HG03135 (cell line): ENCODE results near the gene TGM3.

Source experiments
- ATAC-seq: cut with Tn5 transposase; IDR thresholded peaks from one replicate; pipeline ENCODE4 v1.9.1; 2021; ENCODE audit warnings: mild to moderate bottlenecking, moderate library complexity; ENCODE audit not compliant: unreplicated experiment

TGM3 gene

GRCh38 chr20:2305029-2305428 lies 9.2 kb downstream of the TGM3 start:
- ATAC-seq, result no peak

GRCh38 chr20:2305479-2305878 lies 9.7 kb downstream of the TGM3 start:
- ATAC-seq, result no peak

DNA sequence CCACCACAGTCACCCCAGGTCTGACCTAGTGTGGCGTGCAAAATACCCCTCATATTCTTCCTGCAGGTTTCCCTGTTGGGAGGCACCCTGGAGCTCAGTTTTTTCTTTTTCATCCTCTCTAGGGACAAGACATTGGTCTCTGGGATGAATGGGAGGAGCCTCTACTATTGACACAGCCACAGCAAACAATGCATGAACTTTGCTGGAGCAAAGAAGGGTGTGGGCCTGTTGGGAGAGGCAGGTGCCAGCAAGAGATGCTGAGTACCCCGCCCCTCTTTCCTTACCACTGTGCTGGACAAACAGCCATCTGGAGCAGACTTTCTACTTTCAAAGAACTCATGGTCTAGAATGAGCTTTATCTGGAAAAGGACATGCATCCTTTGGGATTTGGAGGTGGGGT lies 10.1 kb downstream of the TGM3 start:
- ATAC-seq, result no peak

DNA sequence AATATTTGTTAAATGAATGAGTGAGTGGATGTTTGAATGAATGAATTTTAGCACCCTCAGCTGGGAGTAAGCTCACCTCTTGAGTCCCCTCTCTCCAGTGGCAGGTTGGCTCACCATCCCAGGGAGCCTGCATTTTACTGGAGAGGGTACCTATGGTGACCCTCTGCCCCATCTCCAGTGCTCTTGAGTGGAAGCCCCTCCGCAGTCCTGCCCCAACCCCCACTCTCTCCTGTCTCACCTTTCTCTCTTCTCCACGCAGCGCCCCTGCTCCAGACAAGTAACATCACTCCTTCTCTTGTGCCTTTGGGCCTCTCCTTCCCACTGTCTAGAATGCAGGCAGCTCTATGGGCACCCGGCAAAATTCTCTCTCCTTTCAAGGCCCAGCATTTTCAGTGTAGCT lies 11.3 kb downstream of the TGM3 start:
- ATAC-seq, result no peak

DNA sequence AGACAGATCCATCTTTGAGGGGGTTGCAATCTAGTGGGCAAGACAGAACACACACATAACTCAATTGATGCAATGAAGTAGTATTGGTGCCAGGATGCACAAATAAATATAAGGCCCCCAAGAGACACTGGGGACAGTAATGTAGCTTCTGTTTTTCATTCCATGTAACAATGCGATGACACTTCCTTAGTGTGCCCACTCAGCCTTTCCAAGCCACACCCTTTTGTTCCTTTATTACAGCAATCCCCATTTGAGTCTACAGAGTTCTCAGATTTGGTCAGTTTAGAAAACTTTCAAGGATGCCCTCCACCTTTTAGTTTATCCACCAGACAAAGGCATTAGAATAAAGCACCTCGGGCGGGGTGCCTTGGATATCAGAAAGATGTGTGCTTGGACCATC lies 15.5 kb downstream of the TGM3 start:
- ATAC-seq, result no peak

- ATAC-seq, result no peak
Observed at GRCh38 chr20:2312876-2313275, 17.1 kb downstream of the TGM3 start.

GRCh38 chr20:2313316-2313715 lies 17.5 kb downstream of the TGM3 start:
- no peak for ATAC-seq

- ATAC-seq, result no peak
Observed at GRCh38 chr20:2314759-2315439, 19.1 kb downstream of the TGM3 start.

DNA sequence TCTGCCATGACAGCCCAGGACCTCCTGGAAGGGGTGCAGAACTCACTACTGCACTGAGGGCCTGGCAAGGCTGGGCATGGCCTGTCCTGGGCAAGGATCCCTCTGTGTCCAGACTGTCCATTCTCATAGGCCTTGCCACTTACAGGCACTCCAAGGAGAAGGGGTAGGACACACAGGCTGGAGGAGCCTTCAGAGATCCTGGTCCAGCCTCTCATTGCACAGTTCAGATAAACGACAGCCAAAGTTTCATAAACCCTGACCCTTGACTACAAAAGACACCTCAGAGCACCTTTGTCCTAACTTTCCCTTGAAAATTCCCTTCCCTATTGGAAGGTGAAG lies 19.6 kb downstream of the TGM3 start:
- no peak for ATAC-seq

DNA sequence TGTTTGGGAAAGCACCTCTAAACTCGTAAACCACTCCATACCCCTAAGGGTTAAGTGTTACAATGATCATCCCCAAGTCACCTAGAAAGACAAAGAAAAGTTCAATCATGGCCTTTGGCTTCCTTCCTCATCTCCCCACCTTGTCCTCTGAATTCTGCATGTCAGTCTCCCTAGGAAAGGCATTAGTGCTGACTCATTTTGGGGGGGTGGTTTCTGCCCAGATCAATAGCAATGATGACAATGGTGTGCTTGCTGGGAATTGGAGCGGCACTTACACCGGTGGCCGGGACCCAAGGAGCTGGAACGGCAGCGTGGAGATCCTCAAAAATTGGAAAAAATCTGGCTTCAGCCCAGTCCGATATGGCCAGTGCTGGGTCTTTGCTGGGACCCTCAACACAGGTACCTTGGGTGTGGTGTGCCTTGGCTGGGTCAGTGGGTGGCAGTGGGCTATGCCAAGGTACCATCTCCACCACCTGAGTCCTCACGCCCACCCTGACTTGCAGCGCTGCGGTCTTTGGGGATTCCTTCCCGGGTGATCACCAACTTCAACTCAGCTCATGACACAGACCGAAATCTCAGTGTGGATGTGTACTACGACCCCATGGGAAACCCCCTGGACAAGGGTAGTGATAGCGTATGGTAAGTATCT lies 21.2 kb downstream of the TGM3 start:
- ATAC-seq, result no peak

- ATAC-seq, result no peak
Observed at GRCh38 chr20:2320813-2321658, 25.2 kb downstream of the TGM3 start.

- no peak for ATAC-seq
Observed at GRCh38 chr20:2323051-2323450, 27.2 kb downstream of the TGM3 start.

GRCh38 chr20:2326046-2326445 lies 30.2 kb downstream of the TGM3 start:
- ATAC-seq, result no peak

- ATAC-seq, result no peak
Observed at GRCh38 chr20:2327620-2328555, 32.1 kb downstream of the TGM3 start.

GRCh38 chr20:2329286-2329685 lies 33.5 kb downstream of the TGM3 start:
- no peak for ATAC-seq

DNA sequence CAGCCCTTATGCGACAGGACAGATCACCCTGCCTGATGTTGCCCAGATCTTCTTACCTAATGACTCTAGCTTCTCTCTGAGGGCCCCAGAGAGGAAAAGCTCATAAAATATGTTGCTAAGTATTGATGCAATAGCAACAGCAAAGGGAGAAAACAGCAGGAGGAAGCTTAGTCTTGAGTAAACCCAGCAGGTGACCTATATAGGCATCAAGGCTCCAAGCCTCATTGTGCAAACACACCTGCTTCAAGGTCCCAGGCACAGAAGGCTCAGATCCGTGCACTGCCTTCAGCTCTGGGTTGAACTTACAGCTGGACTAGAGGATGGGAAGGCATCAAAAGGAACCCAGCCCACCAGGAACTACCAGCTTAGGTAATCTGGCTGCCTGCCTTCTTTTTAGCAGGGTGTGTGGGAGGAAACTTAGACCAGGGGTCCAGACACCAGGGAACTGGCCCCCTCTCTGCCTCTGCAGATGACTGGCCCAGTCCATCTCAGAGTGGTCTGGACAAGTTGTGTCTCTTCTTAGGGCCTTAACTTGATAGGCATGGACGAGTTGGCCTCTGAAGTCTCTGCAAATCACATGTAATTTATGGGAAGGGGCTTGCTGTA lies 34.4 kb downstream of the TGM3 start:
- ATAC-seq, result no peak

DNA sequence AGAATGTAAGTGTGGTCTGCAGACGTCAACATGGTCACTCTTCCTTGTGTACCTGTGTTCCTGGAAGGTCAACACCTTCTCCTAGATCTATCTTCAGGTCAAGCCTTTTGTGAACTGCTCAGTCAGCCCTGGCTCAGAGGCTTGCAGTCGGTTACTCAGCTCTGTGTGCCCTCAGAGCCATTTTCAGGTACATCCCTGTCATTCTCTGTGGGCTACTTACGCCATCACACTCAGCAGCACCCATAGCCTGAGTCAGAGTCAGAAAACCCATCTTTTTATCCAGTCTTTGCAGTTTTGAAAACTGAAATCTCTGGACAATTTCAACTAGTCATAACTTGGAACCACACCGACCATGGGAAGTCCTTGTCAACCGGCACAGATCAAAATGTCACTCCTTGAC lies 35.3 kb downstream of the TGM3 start:
- no peak for ATAC-seq

DNA sequence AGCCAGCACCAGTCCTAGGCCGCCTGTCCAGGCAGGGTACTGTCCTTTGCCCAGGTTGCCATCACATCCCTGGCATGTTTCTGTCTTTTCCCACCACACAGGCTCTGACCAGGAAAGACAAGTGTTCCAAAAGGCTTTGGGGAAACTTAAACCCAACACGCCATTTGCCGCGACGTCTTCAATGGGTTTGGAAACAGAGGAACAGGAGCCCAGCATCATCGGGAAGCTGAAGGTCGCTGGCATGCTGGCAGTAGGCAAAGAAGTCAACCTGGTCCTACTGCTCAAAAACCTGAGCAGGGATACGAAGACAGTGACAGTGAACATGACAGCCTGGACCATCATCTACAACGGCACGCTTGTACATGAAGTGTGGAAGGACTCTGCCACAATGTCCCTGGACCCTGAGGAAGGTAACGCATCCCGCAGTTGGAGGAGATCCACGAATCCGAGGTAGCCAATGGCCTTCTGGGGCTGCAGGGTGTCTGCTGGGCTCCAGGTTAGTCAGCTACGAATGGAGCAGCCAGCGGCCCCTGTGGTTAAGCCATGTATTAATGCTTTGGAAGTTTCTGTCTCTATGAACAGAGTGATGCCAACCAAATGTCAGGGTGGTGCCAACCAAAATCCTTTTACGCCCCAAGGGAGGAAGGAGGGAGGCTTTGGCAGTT lies 36.2 kb downstream of the TGM3 start:
- ATAC-seq, result no peak

DNA sequence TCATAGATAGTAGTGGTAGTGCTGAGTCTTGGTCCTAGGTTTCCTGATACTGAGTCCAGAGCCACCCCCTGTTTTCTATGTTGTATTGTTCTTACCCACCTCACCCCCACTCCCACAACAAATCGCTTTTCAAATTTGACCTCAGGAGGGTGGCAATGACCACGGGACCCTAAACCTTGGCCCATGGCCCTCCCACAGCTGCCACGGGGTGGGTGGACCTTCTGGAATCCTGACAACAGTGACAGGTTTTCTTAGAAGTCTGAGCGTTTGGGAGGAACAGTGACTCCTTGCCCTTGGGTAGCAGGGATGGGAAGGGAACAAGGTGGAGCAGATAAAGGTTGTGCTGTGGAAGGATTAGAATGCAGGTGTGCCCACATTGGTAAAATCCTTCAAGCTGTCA lies 36.9 kb downstream of the TGM3 start:
- no peak for ATAC-seq

- no peak for ATAC-seq
Observed at GRCh38 chr20:2333821-2334220, 38.0 kb downstream of the TGM3 start.
